DND-41 (cell line): ENCODE results near the gene AP2A1.

Experiments
- ATAC-seq: fragments of 200-7000 bp; cut with Tn5 transposase; 3 replicates; pipeline ENCODE4 v1.9.1; 2021; ENCODE audit warnings: low read depth; ENCODE audit not compliant: insufficient read depth
- DNase-seq: peaks from one replicate; pipeline ENCODE4 v3.0.0-alpha.2; 2020
- H2AFZ ChIP-seq: 2 replicates; pipeline ENCODE4 v1.6.0; 2012; ENCODE audit warnings: low read depth, low read length
- H3K27ac ChIP-seq: 2 replicates; pipeline ENCODE4 v1.5.1; 2012; ENCODE audit warnings: low read length, inconsistent platforms
- H3K27me3 ChIP-seq: fragments of 200-600 bp; sonication (generic); 2 replicates; pipeline ENCODE4 v1.6.0; 2012; ENCODE audit warnings: low read length, mild to moderate bottlenecking, inconsistent platforms; ENCODE audit not compliant: insufficient read depth, poor library complexity
- H3K36me3 ChIP-seq: 2 replicates; pipeline ENCODE4 v1.5.1; 2012; ENCODE audit warnings: low read length, inconsistent platforms; ENCODE audit not compliant: insufficient read depth
- H3K4me1 ChIP-seq: 2 replicates; pipeline ENCODE4 v1.5.1; 2012; ENCODE audit warnings: mild to moderate bottlenecking, low read length; ENCODE audit not compliant: insufficient read depth
- H3K4me2 ChIP-seq: 2 replicates; pipeline ENCODE4 v1.6.0; 2012; ENCODE audit warnings: mild to moderate bottlenecking, moderate library complexity, low read length, inconsistent platforms; ENCODE audit not compliant: insufficient read depth
- H3K4me3 ChIP-seq, 2 experiments: fragments of 200-600 bp in 1 of 2; shearing (Covaris generic) in 1 of 2; 2 replicates each; pipeline ENCODE4 v1.5.1; 2012 to 2016; ENCODE audit warnings: inconsistent platforms in 2 of 2, low read length in 2 of 2, mild to moderate bottlenecking in 2 of 2, low read depth in 1 of 2, moderate library complexity in 1 of 2
- H3K79me2 ChIP-seq: 2 replicates; pipeline ENCODE4 v1.6.0; 2012; ENCODE audit warnings: low read length, inconsistent platforms; ENCODE audit not compliant: insufficient read depth
- H3K9ac ChIP-seq: 2 replicates; pipeline ENCODE4 v1.6.0; 2012; ENCODE audit warnings: low read depth, mild to moderate bottlenecking, inconsistent platforms, low read length, moderate library complexity
- H3K9me3 ChIP-seq: 2 replicates; pipeline ENCODE4 v1.5.1; 2012; ENCODE audit warnings: low read length, moderate library complexity, mild to moderate bottlenecking, inconsistent platforms; ENCODE audit not compliant: insufficient read depth, severe bottlenecking
- H4K20me1 ChIP-seq: 2 replicates; pipeline ENCODE4 v1.6.0; 2012; ENCODE audit warnings: low read length; ENCODE audit not compliant: insufficient read depth
- CTCF ChIP-seq: IDR thresholded peaks from 2 replicates; pipeline ENCODE4 v1.5.1; 2012; ENCODE audit warnings: borderline replicate concordance, low read length, moderate library complexity, mild to moderate bottlenecking; ENCODE audit not compliant: poor library complexity, severe bottlenecking; ENCODE audit errors: extremely low read depth
- EZH2 ChIP-seq: IDR thresholded peaks from 3 replicates; pipeline ENCODE4 v1.6.1; 2012; ENCODE audit warnings: borderline replicate concordance, low read depth, mild to moderate bottlenecking, moderate library complexity, low read length, inconsistent platforms; ENCODE audit not compliant: severe bottlenecking

AP2A1 gene

GRCh38 chr19:49792829-49793560 is 26.2 kb downstream of the AP2A1 start:
- H3K36me3 ChIP-seq, result peaks cover 83% of the 10 kb centered on the region
- peaks cover 10% of the 10 kb centered on the region; the same call in 1 of the 2 replicates for H3K79me2 ChIP-seq
- no peaks in the 10 kb centered on the region for H3K27me3 ChIP-seq

GRCh38 chr19:49793561-49793840 is 26.7 kb downstream of the AP2A1 start:
- H3K27ac ChIP-seq, result no peak overlapping the region
- H3K36me3 ChIP-seq, result peaks cover 85% of the 10 kb centered on the region

More at GRCh38 chr19:49792829-49793560, 26.2 kb downstream of the AP2A1 start:
- Histone ChIP-seq H3K4me3 (no peak overlapping the region), H3K4me2 (no peak overlapping the region), H3K27ac (no peak overlapping the region), H4K20me1 (0 out of 2 replicates have a peak, but pooled peaks cover 6% of the 10 kb centered on the region), H3K9me3 (no peaks in the 10 kb centered on the region), H2AFZ (no peak overlapping the region), H3K9ac (no peak overlapping the region), H3K4me1 (no peaks in the 10 kb centered on the region)
- ATAC-seq (no peak), DNase-seq (no peak)
- no peak for TF ChIP-seq EZH2
- no peak for TF ChIP-seq CTCF

GRCh38 chr19:49795615-49796014 is 28.8 kb downstream of the AP2A1 start:
- no peak overlapping the region for H2AFZ ChIP-seq
- TF ChIP-seq CTCF (no peak), EZH2 (no peak)
- H3K79me2 ChIP-seq, result no peaks in the 10 kb centered on the region
- no peaks in the 10 kb centered on the region for H3K27me3 ChIP-seq
- H3K4me3 ChIP-seq, result no peak overlapping the region
- H3K9me3 ChIP-seq, result no peaks in the 10 kb centered on the region
- no peak overlapping the region for H3K4me2 ChIP-seq
- H3K4me1 ChIP-seq, result no peaks in the 10 kb centered on the region
- H3K27ac ChIP-seq, result no peak overlapping the region
- DNase-seq (no peak), ATAC-seq (no peak)
- H3K9ac ChIP-seq, result no peak overlapping the region
- H3K36me3 ChIP-seq, result peaks cover 87% of the 10 kb centered on the region
- 0 out of 2 replicates have a peak, but pooled peaks cover 6% of the 10 kb centered on the region for H4K20me1 ChIP-seq

More at GRCh38 chr19:49793561-49793840, 26.7 kb downstream of the AP2A1 start:
- Histone ChIP-seq H3K9me3 (no peaks in the 10 kb centered on the region), H3K27me3 (no peaks in the 10 kb centered on the region), H3K4me1 (no peaks in the 10 kb centered on the region), H3K4me2 (no peak overlapping the region), H2AFZ (no peak overlapping the region), H3K4me3 (no peak overlapping the region), H3K79me2 (peaks cover 7% of the 10 kb centered on the region; the same call in 1 of the 2 replicates), H3K9ac (no peak overlapping the region), H4K20me1 (0 out of 2 replicates have a peak, but pooled peaks cover 6% of the 10 kb centered on the region)
- TF ChIP-seq EZH2, result no peak
- TF ChIP-seq CTCF, result no peak
- DNase-seq, result no peak
- no peak for ATAC-seq
